Measurements from ENCODE around the gene MAML3.

Gene MAML3

GRCh38 chr4:140081641-140082390, 72.2 kb downstream of the MAML3 start:
- in situ Hi-C loops (cut with MboI; ENCODE audit: low sequenced_read_pairs): no loop called here

GRCh38 chr4:140080883-140081282, 73.1 kb downstream of the MAML3 start:
- in situ Hi-C loops (cut with MboI; ENCODE audit: low sequenced_read_pairs): no loop called here

- in situ Hi-C loops (cut with MboI; ENCODE audit: low sequenced_read_pairs): no loop called here
Measured at GRCh38 chr4:140078366-140078765, 75.6 kb downstream of the MAML3 start.

DNA sequence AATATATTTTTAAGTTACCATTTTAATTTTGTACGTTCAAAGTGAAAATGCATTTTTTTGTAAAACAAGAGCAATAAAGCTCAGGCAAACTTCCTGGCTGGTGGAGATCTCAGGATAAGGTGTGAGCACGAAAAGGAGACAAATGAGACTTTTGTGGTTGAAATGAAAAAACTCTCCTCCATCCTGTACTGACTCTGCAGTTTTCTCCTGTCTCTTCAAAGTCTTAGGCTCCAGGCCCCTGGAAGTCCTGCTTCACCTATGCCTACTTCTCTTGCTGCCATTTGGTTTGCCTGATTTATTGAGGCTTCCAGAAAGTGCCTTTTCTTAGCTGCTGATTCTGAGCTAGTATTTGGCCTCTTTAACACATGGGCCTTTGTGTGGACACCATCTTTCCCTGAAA, 77.7 kb downstream of the MAML3 start:
- in situ Hi-C loops (cut with MboI; ENCODE audit: low sequenced_read_pairs): no loop called here

DNA sequence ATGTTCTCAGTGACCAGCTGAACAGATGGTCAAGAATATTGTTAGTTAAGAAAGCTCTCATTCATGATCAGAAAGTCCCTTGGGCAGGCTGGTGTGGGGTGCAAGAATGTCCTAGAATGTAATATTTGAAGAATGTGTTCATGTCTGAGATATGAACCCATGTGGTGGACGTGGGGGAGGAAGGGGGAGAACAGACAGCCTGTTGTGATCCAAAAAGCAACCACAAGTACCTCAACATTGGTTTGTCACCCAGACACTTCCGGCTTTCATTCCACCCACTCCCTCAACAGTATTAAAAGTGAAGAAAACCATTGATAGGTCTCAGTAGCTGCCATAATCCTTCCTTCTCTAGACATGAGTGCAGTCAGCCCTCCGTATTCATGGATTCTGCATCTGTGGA, 82.2 kb downstream of the MAML3 start:
- in situ Hi-C loops (cut with MboI; ENCODE audit: low sequenced_read_pairs): no loop called here

- in situ Hi-C loops (cut with MboI; ENCODE audit: low sequenced_read_pairs): no loop called here
Measured at GRCh38 chr4:140070973-140071372, 83.0 kb downstream of the MAML3 start.

GRCh38 chr4:140070366-140070765, 83.6 kb downstream of the MAML3 start:
- in situ Hi-C loops (cut with MboI; ENCODE audit: low sequenced_read_pairs): no loop called here

- in situ Hi-C loops (cut with MboI; ENCODE audit: low sequenced_read_pairs): no loop called here
Measured at GRCh38 chr4:140069066-140069465, 84.9 kb downstream of the MAML3 start.

DNA sequence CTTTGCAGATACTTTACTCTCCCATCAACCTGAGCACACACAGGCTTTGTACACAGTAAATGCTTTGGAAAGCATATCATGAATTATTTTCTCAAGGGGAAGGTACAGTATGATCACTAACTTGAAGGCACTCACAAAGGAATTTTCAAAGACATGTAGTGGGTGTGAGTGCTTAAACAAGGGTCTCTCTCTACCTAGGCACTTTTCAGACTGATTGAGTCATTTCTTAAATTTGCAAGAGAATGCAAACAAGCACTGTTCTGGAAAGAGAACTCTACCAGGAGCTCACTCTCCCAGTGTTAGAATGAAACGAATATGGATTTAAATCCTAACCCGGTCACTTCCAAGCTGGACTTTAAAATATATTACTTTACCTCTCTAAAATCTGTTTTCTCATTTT, 85.7 kb downstream of the MAML3 start:
- in situ Hi-C loops (cut with MboI; ENCODE audit: low sequenced_read_pairs): no loop called here

DNA sequence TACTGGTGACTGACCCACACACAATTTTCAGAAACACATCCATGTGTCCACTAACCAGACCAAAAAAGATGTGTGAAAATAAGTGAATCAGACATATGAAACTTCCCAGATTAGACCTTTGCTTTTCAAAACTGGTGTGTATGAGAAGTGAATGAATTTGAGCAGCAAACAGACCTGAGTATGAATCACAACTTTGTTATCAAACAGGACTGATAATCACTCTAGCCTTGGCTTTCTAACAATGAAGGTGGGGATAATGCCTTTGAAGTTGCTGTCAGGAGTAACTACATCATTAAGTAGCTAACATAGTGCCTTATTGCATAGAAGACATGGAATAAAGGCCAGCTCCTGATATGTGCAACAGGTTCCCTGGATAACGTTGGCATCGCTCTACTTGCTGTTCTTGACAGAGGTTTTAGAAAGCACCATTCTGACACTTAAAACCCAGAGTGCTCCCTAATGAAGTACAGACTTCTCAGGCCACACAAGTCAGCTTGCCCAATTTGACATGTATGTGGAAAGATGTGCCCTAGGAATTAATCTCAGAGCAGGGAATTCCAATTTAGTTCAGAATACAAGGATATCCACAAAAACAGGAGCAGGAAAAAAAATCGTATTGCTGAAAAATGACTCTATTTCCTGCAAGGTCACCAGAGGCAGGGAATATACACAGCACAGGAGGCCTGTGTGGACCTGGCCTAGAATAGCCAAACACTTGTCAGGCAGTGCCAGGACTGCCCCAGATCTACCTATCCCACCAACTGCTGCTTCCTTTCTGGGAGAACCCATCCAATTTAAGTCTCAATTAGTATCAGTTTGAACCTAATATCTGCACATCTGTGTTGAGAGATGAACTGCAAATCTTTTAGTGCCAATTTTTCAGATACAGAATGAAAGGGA, 87.7 kb downstream of the MAML3 start:
- in situ Hi-C loops (cut with MboI; ENCODE audit: low sequenced_read_pairs): no loop called here

DNA sequence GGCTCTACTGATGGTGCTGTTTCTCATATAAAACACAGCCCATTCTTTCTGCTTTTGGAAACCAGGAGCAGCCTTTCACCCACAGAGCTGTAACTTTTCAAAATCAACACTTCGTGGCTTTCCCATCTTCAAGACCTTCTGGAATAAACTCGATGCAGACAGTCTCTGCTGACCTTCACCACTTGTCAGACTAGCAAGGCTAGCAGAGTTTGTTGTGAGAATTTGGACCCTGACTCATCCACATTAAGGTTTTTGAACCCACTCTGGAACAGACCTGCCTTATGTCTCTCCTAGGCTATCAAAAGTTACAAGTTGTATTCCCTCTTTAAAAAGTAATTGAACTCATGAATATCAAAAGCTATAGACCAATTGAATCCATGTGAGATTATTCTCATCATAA, 88.6 kb downstream of the MAML3 start:
- in situ Hi-C loops (cut with MboI; ENCODE audit: low sequenced_read_pairs): no loop called here

- in situ Hi-C loops (cut with MboI; ENCODE audit: low sequenced_read_pairs): no loop called here
Measured at GRCh38 chr4:140061659-140062289, 92.2 kb downstream of the MAML3 start.

- in situ Hi-C loops (cut with MboI; ENCODE audit: low sequenced_read_pairs): no loop called here
Measured at GRCh38 chr4:140061194-140061593, 92.8 kb downstream of the MAML3 start.

DNA sequence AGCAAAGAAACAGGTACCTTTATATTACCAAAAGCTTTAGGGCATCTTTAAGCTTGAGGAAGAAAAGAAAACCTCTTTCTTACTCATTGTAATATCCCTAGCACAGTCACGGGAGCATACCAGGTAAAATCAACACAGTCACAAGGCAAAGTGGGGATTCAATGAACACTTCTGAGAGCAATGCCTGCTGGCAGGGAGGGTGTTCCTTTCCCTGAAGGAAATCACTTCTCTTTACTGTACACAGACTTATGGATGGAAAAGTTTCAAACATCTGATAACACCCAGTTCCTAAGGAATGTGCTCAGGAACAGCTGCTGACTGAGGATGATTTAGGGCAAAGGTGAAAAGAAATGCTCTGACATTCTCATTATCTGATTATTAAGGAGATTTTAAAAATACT, 94.8 kb downstream of the MAML3 start:
- in situ Hi-C loops (cut with MboI; ENCODE audit: low sequenced_read_pairs): no loop called here

DNA sequence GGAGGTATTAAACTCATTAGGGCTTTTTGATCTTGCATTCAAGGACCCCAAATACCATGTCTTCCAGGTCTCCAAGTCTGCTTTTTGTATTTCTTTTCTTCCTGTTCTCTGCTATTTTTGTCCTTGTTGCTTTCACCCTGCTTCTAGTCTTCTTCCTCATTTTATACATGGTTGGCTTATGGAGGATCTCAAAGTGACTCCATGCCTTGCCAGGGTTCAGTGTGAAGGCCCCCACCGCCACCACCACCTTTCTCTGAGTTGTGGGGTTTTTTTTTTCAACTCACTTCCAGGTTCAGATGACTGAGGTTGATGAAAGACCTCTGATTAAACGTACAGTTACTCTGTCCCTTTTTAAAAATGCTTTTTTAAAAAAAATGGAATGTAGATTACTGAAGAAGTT, 96.3 kb downstream of the MAML3 start:
- in situ Hi-C loops (cut with MboI; ENCODE audit: low sequenced_read_pairs): no loop called here

GRCh38 chr4:140056015-140056414, 98.0 kb downstream of the MAML3 start:
- in situ Hi-C loops (cut with MboI; ENCODE audit: low sequenced_read_pairs): no loop called here

DNA sequence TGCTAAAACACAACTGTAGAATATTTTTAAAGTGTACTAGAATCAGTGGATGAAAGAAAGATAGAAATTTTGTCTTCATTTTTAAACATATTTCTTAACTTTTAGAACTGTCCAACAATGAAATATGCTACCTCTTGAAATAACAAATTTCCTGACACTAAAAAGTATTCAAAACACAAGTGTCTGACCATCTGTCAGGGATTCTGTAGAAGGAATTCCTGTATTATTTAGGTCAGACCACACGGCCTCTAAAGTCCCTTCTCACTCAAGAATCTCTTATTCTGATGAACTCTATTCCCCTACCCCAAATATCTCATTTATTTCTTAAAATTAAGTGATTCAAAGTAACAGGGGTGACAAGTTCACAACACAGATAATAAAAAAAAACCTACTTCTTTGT, 99.1 kb downstream of the MAML3 start:
- in situ Hi-C loops (cut with MboI; ENCODE audit: low sequenced_read_pairs): no loop called here

DNA sequence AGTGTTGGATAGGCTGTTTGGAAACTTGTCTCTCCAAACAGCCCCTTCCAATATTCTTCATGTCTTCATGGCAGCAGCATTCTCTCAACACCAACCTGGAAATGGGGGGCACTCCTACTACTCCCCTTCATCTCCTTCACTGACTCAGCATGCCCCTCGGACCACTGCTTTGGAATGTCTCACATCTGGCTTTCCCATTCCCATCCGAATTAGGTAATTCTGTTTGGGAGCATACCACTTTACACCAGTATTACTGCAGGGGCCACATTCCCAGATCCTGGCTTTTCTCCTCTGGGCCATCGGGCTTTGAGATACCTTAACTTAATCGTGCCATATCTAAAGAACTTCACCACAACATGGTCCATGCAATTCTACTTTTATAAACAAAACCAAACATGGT, 100.8 kb downstream of the MAML3 start:
- in situ Hi-C loops (cut with MboI; ENCODE audit: low sequenced_read_pairs): no loop called here

GRCh38 chr4:140052050-140052449, 101.9 kb downstream of the MAML3 start:
- in situ Hi-C loops (cut with MboI; ENCODE audit: low sequenced_read_pairs): no loop called here

GRCh38 chr4:140049849-140050637, 103.9 kb downstream of the MAML3 start:
- in situ Hi-C loops (cut with MboI; ENCODE audit: low sequenced_read_pairs): loop anchor here (25.0 kb wide), 1 partner anchor 187 kb away; no protein-coding TSS in a partner anchor
